Tibial nerve (tissue), 3 donors: ENCODE data around the gene HMOX2.

ENCODE experiments used
- CTCF ChIP-seq, 5 experiments: fragments of 200-600 bp in 3 of 5; fragments of 450-650 bp in 2 of 5; sonication (generic) in 3 of 5; IDR thresholded peaks; one replicate each; pipeline ENCODE4 v1.5.1; 2016 to 2019; ENCODE audit warnings: antibody characterized with exemption in 5 of 5, mild to moderate bottlenecking in 3 of 5, moderate library complexity in 2 of 5
- POLR2A ChIP-seq, 2 donors: fragments of 450-650 bp; IDR thresholded peaks; one replicate each; pipeline ENCODE4 v1.6.1; 2017; ENCODE audit warnings: antibody characterized with exemption in 2 of 2, mild to moderate bottlenecking in 2 of 2, moderate library complexity in 2 of 2

GRCh38 chr16:4471869-4472268 lies 4.3 kb upstream of the HMOX2 start:
- TF ChIP-seq CTCF (IDR thresholded peaks at IDR 0.05) (no peak), POLR2A (IDR thresholded peaks at IDR 0.05) (no peak)
